Pancreas (tissue), 10 donors: ENCODE data around the gene RCBTB1. TPM values are rescaled to one million over a fixed set of nuclear protein-coding genes. Genes with fewer than 3 reads are reported as not detected.
"Not testable (repeated sequence)": the region's sequence is repeated elsewhere in the genome, so short reads cannot be mapped to it uniquely, and the experiment has no call there.

ENCODE experiments used
- ATAC-seq, 4 donors: fragments of 200-7000 bp; cut with Tn5 transposase; one replicate each; pipeline versions ENCODE4 v1.8.0 to v1.9.1; 2020; ENCODE audit warnings: mild to moderate bottlenecking in 4 of 4, moderate library complexity in 4 of 4
- DNase-seq, 6 donors: peaks; one replicate each; pipeline ENCODE4 v3.0.0-alpha.2; 2020
- FAIRE-seq: peaks from 2 replicates; lab custom pipeline; 2012; peaks lifted over from hg19 to GRCh38; lab: Jason Lieb, UNC
- H3K27ac ChIP-seq, 4 donors: fragments of 200-600 bp; sonication (generic); 1 replicate in 3 of 4; 2 replicates in 1 of 4; pipeline versions ENCODE4 v1.5.0 to v1.8.0; 2020
- H3K27me3 ChIP-seq, 4 donors: fragments of 200-600 bp; one replicate each; pipeline ENCODE4 v1.8.0; 2021
- H3K36me3 ChIP-seq, 3 donors: fragments of 200-600 bp; sonication (generic) in 1 of 3; one replicate each; pipeline versions ENCODE4 v1.5.0 to v1.8.0; 2020 to 2021
- H3K4me1 ChIP-seq, 3 donors: fragments of 200-600 bp; one replicate each; pipeline ENCODE4 v1.8.0; 2021
- H3K4me3 ChIP-seq, 4 donors: fragments of 200-600 bp; sonication (generic) in 2 of 4; one replicate each; pipeline versions ENCODE4 v1.5.0 to v1.8.0; 2020 to 2021
- H3K9me3 ChIP-seq, 4 donors: fragments of 200-600 bp; one replicate each; pipeline ENCODE4 v1.8.0; 2021
- WGBS, 2 donors: extraction: QIAGEN DNeasy Blood & Tissue Kit; methylation state at CpG; one replicate each; pipeline ENCODE4 v1.1.7; 2013; 5-methylcytosine and 5-hydroxymethylcytosine counted together
- intact Hi-C, 3 donors: fragments of 100-400 bp; cut with DNase I; formaldehyde crosslinking; loops; one replicate each; pipeline versions ENCODE4 v1.11.1 to v1.14.2; 2022
- polyA plus RNA-seq, 2 donors: library from polyadenylated mRNA; stranded (reverse); fragments of 200-250 nt; gene quantifications; one replicate each; pipeline ENCODE4 v1.2.3, GENCODE V29; 2013
- total RNA-seq, 6 donors: library from RNA; stranded (reverse); fragmentation: NEBNext Ultra II Directional in 4 of 6; extraction: Animal tissue kit (Norgen Biotek cat#: 25700) in 4 of 6; gene quantifications; one replicate each; pipeline versions ENCODE4 v1.2.1 to v1.2.4, GENCODE V29; 2021 to 2023
- TF ChIP-seq, protein P1 (sequence below), 4 donors: fragments of 200-600 bp; sonication (generic) in 3 of 4; IDR thresholded peaks; one replicate each; pipeline versions ENCODE4 v1.5.0 to v1.8.0; 2021; ENCODE audit warnings: antibody characterized with exemption in 4 of 4
- donor health status: healthy with polysubstance abuse.
- donor health status: DM: no; HTN: no; CAD: no; lungs with moderate emphysema.
- donor health status: DM: no; HTN: no; CAD: no.
- donor health status: control.
- donor health status: control.
- donor health status: Bipolar disorder and iron deficiency.
- donor health status: DM: yes; HTN: yes; CAD: no.
- donor health status: DM: no; HTN: no; CAD: no.
- donor health status: DM: no; HTN: no; CAD: no.
- donor health status: DM: yes; HTN: yes; CAD: no.

The RCBTB1 gene
- total and polyA plus RNA-seq, 8 donors, result 5.3 to 14.4 (median 7.9) TPM

DNA sequence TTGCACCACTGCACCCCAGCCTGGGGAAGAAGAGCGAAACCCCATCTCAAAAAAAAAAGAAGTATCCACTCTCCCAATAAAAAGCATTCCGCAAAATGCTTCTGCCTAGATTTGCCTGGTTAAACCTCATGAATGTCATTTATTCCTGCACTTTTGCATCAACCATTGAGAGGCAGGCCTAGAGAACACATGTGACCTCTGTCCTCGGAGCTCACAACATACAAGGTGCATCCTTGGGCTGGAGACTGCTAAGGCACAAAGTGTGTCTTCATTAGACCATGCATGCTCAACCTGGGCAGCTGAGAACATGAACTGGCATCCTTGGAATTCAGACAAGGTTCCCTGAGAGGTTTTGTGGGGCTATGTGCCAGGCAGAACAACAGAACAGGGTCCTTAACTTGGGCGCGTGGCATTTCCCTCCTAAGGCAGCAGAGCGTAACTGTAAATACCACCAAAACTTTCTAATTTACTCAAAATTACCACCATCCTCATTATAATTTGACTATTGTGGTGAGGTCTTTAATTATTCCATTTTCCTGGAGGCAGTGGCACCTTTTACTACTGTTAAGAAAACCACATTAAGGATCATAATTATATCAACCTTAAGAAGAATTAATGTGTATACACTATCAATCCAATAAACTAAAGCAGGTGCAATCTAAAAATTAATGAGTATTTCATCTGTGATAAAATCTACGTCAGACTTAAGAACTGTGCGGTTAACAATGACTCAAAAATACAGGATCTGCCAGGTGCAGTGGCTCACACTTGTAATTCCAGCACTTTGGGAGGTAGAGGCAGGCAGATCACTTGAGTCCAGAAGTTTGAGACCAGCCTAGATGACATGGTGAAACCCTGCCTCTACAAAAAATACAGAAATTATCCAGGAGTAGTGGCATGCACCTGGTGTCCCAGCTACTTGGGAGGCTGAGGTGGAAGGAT, 13.8 kb downstream of the RCBTB1 start:
- H3K4me1 ChIP-seq, result peaks cover 0 to 15% (median 0%) of the 10 kb centered on the region in 3 donors
- H3K36me3 ChIP-seq, result no peaks in the 10 kb centered on the region
- H3K9me3 ChIP-seq, result no peaks in the 10 kb centered on the region
- TF ChIP-seq, protein P1, sequence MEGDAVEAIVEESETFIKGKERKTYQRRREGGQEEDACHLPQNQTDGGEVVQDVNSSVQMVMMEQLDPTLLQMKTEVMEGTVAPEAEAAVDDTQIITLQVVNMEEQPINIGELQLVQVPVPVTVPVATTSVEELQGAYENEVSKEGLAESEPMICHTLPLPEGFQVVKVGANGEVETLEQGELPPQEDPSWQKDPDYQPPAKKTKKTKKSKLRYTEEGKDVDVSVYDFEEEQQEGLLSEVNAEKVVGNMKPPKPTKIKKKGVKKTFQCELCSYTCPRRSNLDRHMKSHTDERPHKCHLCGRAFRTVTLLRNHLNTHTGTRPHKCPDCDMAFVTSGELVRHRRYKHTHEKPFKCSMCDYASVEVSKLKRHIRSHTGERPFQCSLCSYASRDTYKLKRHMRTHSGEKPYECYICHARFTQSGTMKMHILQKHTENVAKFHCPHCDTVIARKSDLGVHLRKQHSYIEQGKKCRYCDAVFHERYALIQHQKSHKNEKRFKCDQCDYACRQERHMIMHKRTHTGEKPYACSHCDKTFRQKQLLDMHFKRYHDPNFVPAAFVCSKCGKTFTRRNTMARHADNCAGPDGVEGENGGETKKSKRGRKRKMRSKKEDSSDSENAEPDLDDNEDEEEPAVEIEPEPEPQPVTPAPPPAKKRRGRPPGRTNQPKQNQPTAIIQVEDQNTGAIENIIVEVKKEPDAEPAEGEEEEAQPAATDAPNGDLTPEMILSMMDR (IDR thresholded peaks at IDR 0.05), result no peak
- intact Hi-C loops, result no loop called here
- H3K27me3 ChIP-seq, result no peaks in the 10 kb centered on the region
- no peak for FAIRE-seq
- no peak overlapping the region for H3K27ac ChIP-seq
- DNase-seq, result no peak
- WGBS, 2 donors, result 89 to 91% methylated on average over 8 of the region's 8 CpGs
- H3K4me3 ChIP-seq, result no peak overlapping the region
- no peak for ATAC-seq

DNA sequence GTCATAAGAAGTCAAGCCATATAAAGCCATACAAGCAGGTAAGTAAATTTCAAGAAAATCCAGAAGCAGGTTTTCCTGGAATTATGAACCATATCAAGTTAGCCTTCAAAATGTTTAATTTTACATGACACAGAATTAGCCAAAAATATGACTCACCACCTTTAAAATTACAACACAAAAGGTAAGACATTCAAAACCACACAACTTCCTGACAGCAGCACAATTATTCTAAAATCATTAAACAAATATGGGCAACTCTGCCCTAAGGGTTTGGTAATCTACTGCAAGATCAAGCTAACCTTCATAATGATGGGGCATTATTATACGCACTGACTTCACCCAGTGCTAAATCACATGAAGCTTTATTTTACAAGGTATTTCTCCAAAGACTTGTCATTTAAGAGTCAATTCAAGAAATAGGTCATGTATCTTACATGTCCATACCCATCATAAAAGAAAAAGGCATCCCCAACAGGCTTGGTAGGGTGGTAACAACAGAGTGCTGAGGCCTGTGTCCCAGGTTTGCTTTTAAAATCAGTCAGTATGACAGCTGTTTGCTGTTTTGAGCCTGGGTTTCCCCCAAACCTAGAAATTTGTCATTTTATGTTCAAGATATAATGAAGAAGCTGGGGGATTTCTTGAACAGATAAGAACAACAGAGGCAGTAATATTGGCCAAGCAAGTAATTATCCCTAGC, 15.2 kb downstream of the RCBTB1 start:
- intact Hi-C loops, result no loop called here
- Histone ChIP-seq H3K27me3 (no peaks in the 10 kb centered on the region), H3K4me3 (no peak overlapping the region), H3K27ac (peak overlapping the region in 3 of 4 donors; percentile 16 to 48 (median 28)), H3K4me1 (peaks cover 0 to 15% (median 0%) of the 10 kb centered on the region in 3 donors), H3K36me3 (no peaks in the 10 kb centered on the region), H3K9me3 (no peaks in the 10 kb centered on the region)
- DNase-seq (no peak), FAIRE-seq (no peak), ATAC-seq (peak in 3 of 4 donors; percentile 37 to 67 (median 45))
- WGBS, 2 donors, result 56 to 61% methylated on average over 1 of the region's 1 CpG
- TF ChIP-seq, protein P1 (IDR thresholded peaks at IDR 0.05), result no peak

DNA sequence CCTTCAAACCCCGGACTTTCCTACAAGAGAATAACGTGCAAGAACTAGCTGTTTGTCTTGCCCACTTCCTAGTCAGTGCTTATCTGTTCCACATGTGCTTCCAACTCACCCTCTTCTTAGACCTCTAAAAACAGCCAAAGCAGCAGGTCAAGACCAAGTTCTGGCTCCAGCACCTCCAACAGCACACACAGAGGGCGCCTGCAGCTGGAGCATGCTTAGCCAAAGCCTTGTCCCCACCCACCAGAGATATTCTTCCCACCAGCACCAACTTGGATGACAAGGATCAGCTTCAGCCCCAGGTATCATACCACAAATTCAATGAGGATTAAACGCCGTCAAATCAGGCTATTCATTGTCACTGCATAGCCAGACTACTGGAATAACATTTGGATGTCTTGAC, 17.9 kb downstream of the RCBTB1 start:
- DNase-seq, result no peak
- no peak for ATAC-seq
- H3K36me3 ChIP-seq, result no peaks in the 10 kb centered on the region
- 79 to 81% methylated on average over 5 of the region's 5 CpGs for WGBS, 2 donors
- TF ChIP-seq, protein P1 (IDR thresholded peaks at IDR 0.05), result no peak
- no peak overlapping the region for H3K4me3 ChIP-seq
- H3K9me3 ChIP-seq, result no peaks in the 10 kb centered on the region
- H3K27ac ChIP-seq, result no peak overlapping the region
- H3K27me3 ChIP-seq, result no peaks in the 10 kb centered on the region
- FAIRE-seq, result no peak
- peaks cover 0 to 15% (median 0%) of the 10 kb centered on the region in 3 donors for H3K4me1 ChIP-seq
- intact Hi-C loops, result no loop called here

DNA sequence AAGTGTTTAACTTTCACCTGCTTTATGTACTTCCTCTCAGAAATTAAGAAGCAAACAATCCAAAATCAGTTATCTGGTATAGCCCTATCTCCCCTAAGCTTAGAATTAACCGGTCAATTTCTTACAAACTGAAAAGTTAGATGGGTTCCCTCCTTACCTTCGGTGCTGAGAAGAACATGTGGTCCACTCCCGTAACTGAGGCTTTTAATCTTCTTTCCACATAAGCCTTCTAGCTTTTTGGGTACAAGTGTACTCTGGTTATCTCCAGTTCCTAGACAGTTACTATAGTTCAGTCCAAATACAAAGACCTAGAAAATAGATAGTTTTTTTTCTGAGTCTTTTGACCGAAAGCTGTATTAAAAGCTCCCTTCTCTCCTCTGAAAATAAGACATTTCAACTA, 18.9 kb downstream of the RCBTB1 start:
- Histone ChIP-seq H3K36me3 (no peaks in the 10 kb centered on the region), H3K4me3 (no peak overlapping the region), H3K27me3 (no peaks in the 10 kb centered on the region), H3K9me3 (no peaks in the 10 kb centered on the region), H3K27ac (no peak overlapping the region), H3K4me1 (peaks cover 0 to 15% (median 4%) of the 10 kb centered on the region in 3 donors)
- intact Hi-C loops, result no loop called here
- 84 to 89% methylated on average over 4 of the region's 4 CpGs for whole genome bisulfite sequencing, 2 donors
- FAIRE-seq, result no peak
- no peak for DNase-seq
- TF ChIP-seq, protein P1 (IDR thresholded peaks at IDR 0.05), result no peak
- ATAC-seq, result no peak

DNA sequence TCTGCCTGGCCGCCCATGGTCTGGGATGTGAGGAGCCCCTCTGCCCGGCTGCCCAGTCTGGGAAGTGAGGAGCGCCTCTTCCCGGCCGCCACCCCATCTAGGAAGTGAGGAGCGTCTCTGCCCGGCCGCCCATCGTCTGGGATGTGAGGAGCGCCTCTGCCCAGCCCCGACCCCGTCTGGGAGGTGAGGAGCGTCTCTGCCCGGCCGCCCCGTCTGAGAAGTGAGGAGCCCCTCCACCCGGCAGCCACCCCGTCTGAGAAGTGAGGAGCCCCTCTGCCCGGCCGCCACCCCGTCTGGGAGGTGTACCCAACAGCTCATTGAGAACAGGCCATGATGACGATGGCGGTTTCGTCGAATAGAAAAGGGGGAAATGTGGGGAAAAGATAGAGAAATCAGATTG, 19.9 kb downstream of the RCBTB1 start:
- H3K27ac ChIP-seq, H3K4me3 ChIP-seq, intact Hi-C loops, H3K36me3 ChIP-seq, ATAC-seq, H3K27me3 ChIP-seq, H3K9me3 ChIP-seq, FAIRE-seq, DNase-seq: not testable (repeated sequence)
- H3K4me1 ChIP-seq, result peaks cover 0 to 21% (median 14%) of the 10 kb centered on the region in 3 donors
- 96 to 99% methylated on average over 9 to 24 of the region's 25 CpGs for WGBS, 2 donors
